ENCODE data around the gene SIT1.

DNA sequence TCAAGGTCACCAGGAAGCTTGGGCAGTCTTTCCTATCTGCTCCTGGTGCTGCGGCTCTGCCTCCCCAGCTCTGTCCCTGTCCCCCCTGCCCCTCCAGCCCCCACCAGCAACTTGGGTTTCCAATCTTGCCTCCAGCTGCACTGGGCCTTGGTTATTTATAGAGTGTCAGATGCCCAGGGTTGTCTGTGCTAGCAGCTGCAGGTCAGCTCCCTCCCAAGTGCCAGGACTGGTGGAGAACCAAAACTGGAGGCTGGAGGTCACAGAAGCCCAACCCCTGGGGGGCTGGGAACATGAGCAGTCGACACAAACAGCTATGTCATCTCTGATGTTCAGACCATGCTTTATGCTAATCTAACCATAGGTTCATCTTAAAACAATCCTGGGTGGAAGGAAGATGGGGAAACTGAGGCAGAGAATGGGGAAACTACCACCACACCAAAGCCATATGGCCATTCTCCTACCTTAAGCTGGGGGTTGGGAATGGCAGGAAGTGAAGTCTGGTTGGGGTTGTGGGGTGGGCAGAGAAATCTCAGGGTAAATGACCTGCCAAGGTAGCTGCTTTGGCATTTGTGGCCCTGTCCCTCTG is 37.3 kb upstream of the SIT1 start:
- TF ChIP-seq CTCF (IDR thresholded peaks at IDR 0.05; ENCODE audit: low read depth, low read length) (no peak), POLR2A (IDR thresholded peaks at IDR 0.05; ENCODE audit: extremely low read depth, insufficient read length) (no peak), MYC (IDR thresholded peaks at IDR 0.05; ENCODE audit: low read depth, low read length) (no peak)
- TF ChIP-seq, protein P1, sequence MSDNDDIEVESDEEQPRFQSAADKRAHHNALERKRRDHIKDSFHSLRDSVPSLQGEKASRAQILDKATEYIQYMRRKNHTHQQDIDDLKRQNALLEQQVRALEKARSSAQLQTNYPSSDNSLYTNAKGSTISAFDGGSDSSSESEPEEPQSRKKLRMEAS (IDR thresholded peaks at IDR 0.05; ENCODE audit: low read depth, low read length), result no peak

Data from NB4 (cell line).